Right atrium auricular region (tissue), 2 donors: ENCODE data around the gene RIPOR3. TPM values are rescaled to one million over a fixed set of nuclear protein-coding genes. Genes with fewer than 3 reads are reported as not detected.

Experiments
- DNase-seq: peaks from one replicate; pipeline ENCODE4 v3.0.0-alpha.2; 2019; ENCODE audit warnings: low spot score
- H3K27ac ChIP-seq, 2 donors: fragments of 200-600 bp; sonication (generic); 1 replicate in 1 of 2; 2 replicates in 1 of 2; pipeline ENCODE4 v1.5.1; 2016 to 2019
- H3K27me3 ChIP-seq, 2 donors: fragments of 200-600 bp; sonication (generic); one replicate each; pipeline versions ENCODE4 v1.5.1 to v1.6.0; 2017 to 2019
- H3K36me3 ChIP-seq: fragments of 200-600 bp; sonication (generic); one replicate; pipeline ENCODE4 v1.5.1; 2016
- H3K4me1 ChIP-seq, 2 donors: fragments of 200-600 bp; sonication (generic); one replicate each; pipeline versions ENCODE4 v1.5.1 to v1.6.0; 2017 to 2019
- H3K4me3 ChIP-seq, 2 donors: fragments of 200-600 bp; sonication (generic); 1 replicate in 1 of 2; 2 replicates in 1 of 2; pipeline ENCODE4 v1.5.1; 2017 to 2019; ENCODE audit warnings: mild to moderate bottlenecking in 1 of 2, moderate library complexity in 1 of 2
- H3K9me3 ChIP-seq, 2 donors: fragments of 200-600 bp; sonication (generic); one replicate each; pipeline ENCODE4 v1.5.1; 2019
- CTCF ChIP-seq, 2 donors: fragments of 200-600 bp; sonication (generic); IDR thresholded peaks; one replicate each; pipeline ENCODE4 v1.5.1; 2019; ENCODE audit warnings: antibody characterized with exemption in 2 of 2
- total RNA-seq, 2 donors: library from RNA; depleted of rRNA; stranded (reverse); fragments of >200 nt; gene quantifications; one replicate each; pipeline ENCODE4 v1.1.0, GENCODE V29; 2016

The RIPOR3 gene
- total RNA-seq, 2 donors from 2014 or later: 2.9 to 4.7 TPM

- Histone ChIP-seq H3K27me3 (no peaks in the 10 kb centered on the region), H3K4me3 (no peak overlapping the region), H3K4me1 (peaks cover 0 to 33% of the 10 kb centered on the region in 2 donors), H3K9me3 (no peaks in the 10 kb centered on the region), H3K36me3 (no peaks in the 10 kb centered on the region), H3K27ac (peak overlapping the region; percentile 78 to 87)
- TF ChIP-seq CTCF (IDR thresholded peaks at IDR 0.05): no peak
- DNase-seq: peak; percentile 73
Observed at GRCh38 chr20:50724851-50725723, 33.7 kb upstream of the RIPOR3 start.

- Histone ChIP-seq H3K27me3 (no peaks in the 10 kb centered on the region), H3K9me3 (no peaks in the 10 kb centered on the region), H3K4me1 (peaks cover 0 to 28% of the 10 kb centered on the region in 2 donors), H3K27ac (peak overlapping the region; percentile 78 to 87), H3K4me3 (no peak overlapping the region), H3K36me3 (no peaks in the 10 kb centered on the region)
- no peak for TF ChIP-seq CTCF (IDR thresholded peaks at IDR 0.05)
- no peak for DNase-seq
Observed at GRCh38 chr20:50724112-50724725, 32.9 kb upstream of the RIPOR3 start.

- H3K36me3 ChIP-seq: no peaks in the 10 kb centered on the region
- H3K27me3 ChIP-seq: no peaks in the 10 kb centered on the region
- no peak for DNase-seq
- peaks cover 0 to 28% of the 10 kb centered on the region in 2 donors for H3K4me1 ChIP-seq
- no peak overlapping the region for H3K4me3 ChIP-seq
- peak overlapping the region; percentile 78 to 87 for H3K27ac ChIP-seq
- H3K9me3 ChIP-seq: no peaks in the 10 kb centered on the region
- TF ChIP-seq CTCF (IDR thresholded peaks at IDR 0.05): no peak
Observed at GRCh38 chr20:50723672-50724071, 32.3 kb upstream of the RIPOR3 start.

- DNase-seq: no peak
- H3K4me1 ChIP-seq: peaks cover 0 to 28% of the 10 kb centered on the region in 2 donors
- no peaks in the 10 kb centered on the region for H3K9me3 ChIP-seq
- peak overlapping the region; percentile 76 to 79 for H3K27ac ChIP-seq
- H3K36me3 ChIP-seq: no peaks in the 10 kb centered on the region
- H3K27me3 ChIP-seq: no peaks in the 10 kb centered on the region
- TF ChIP-seq CTCF (IDR thresholded peaks at IDR 0.05): no peak
- H3K4me3 ChIP-seq: no peak overlapping the region
Observed at GRCh38 chr20:50722424-50723155, 31.2 kb upstream of the RIPOR3 start.

- H3K27me3 ChIP-seq: no peaks in the 10 kb centered on the region
- H3K27ac ChIP-seq: peak overlapping the region; percentile 76 to 79
- H3K4me3 ChIP-seq: no peak overlapping the region
- no peaks in the 10 kb centered on the region for H3K9me3 ChIP-seq
- no peak for TF ChIP-seq CTCF (IDR thresholded peaks at IDR 0.05)
- DNase-seq: peak; percentile 75
- no peaks in the 10 kb centered on the region for H3K36me3 ChIP-seq
- peaks cover 0 to 28% of the 10 kb centered on the region in 2 donors for H3K4me1 ChIP-seq
Observed at GRCh38 chr20:50721881-50722281, 30.5 kb upstream of the RIPOR3 start.
